Measurements from ENCODE around the gene AOC1.

- TF ChIP-seq ZNF7 (CRISPR knock-in tag; IDR thresholded peaks at IDR 0.05): no peak
- no peak for TF ChIP-seq GABPA (IDR thresholded peaks at IDR 0.05; ENCODE audit: low read depth, low read length)
- TF ChIP-seq GABPA (CRISPR knock-in tag; IDR thresholded peaks at IDR 0.05; ENCODE audit: low read depth): no peak
- no peak for TF ChIP-seq MXI1 (IDR thresholded peaks at IDR 0.05; ENCODE audit: borderline replicate concordance, low read depth, low read length)
- no peak for TF ChIP-seq HOXA7 (CRISPR knock-in tag; IDR thresholded peaks at IDR 0.05)
- no peak for TF ChIP-seq RFX5 (IDR thresholded peaks at IDR 0.05; ENCODE audit: low read depth, low read length)
- no peak for TF ChIP-seq CTCF (CRISPR knock-in tag; IDR thresholded peaks at IDR 0.05)
- TF ChIP-seq PHB2 (IDR thresholded peaks at IDR 0.05; ENCODE audit: partially characterized antibody): no peak
- TF ChIP-seq POLR2AphosphoS5 (IDR thresholded peaks at IDR 0.05; ENCODE audit: low read depth, low read length): no peak
- no peak for TF ChIP-seq CC2D1A (CRISPR knock-in tag; IDR thresholded peaks at IDR 0.05)
- TF ChIP-seq ZNF737 (CRISPR knock-in tag; IDR thresholded peaks at IDR 0.05; ENCODE audit: borderline replicate concordance): no peak
- TF ChIP-seq HIVEP1 (CRISPR knock-in tag; IDR thresholded peaks at IDR 0.05): no peak
- TF ChIP-seq MAFF (IDR thresholded peaks at IDR 0.05; ENCODE audit: low read depth, low read length): no peak
- TF ChIP-seq NCOA2 (CRISPR knock-in tag; IDR thresholded peaks at IDR 0.05): no peak
Observed at GRCh38 chr7:150826061-150826849, 26.1 kb upstream of the AOC1 start.

Data from HepG2 (cell line).